Uterus (tissue), 4 donors: ENCODE results near the gene BMP5. TPM values are rescaled to one million over a fixed set of nuclear protein-coding genes. Genes with fewer than 3 reads are reported as not detected.

Experiments used
- DNase-seq, 2 donors: peaks; one replicate each; pipeline ENCODE4 v3.0.0-alpha.2; 2019 to 2020
- H3K27ac ChIP-seq, 2 donors: fragments of 200-600 bp; sonication (generic); 1 replicate in 1 of 2; 2 replicates in 1 of 2; pipeline ENCODE4 v1.5.1; 2016 to 2018
- H3K27me3 ChIP-seq, 2 donors: fragments of 200-600 bp; sonication (generic); one replicate each; pipeline ENCODE4 v1.5.1; 2018 to 2019; ENCODE audit warnings: control low read depth in 1 of 2
- H3K36me3 ChIP-seq, 2 donors: fragments of 200-600 bp; sonication (generic); one replicate each; pipeline ENCODE4 v1.5.1; 2019; ENCODE audit warnings: control low read depth in 1 of 2
- H3K4me1 ChIP-seq, 2 donors: fragments of 200-600 bp; sonication (generic); one replicate each; pipeline ENCODE4 v1.5.1; 2018 to 2019; ENCODE audit warnings: control low read depth in 1 of 2
- H3K4me3 ChIP-seq, 2 donors: fragments of 200-600 bp; sonication (generic); 1 replicate in 1 of 2; 2 replicates in 1 of 2; pipeline ENCODE4 v1.5.1; 2018 to 2019; ENCODE audit warnings: mild to moderate bottlenecking in 1 of 2
- H3K9me3 ChIP-seq, 2 donors: fragments of 200-600 bp; sonication (generic); one replicate each; pipeline ENCODE4 v1.5.1; 2019; ENCODE audit warnings: control low read depth in 1 of 2
- POLR2A ChIP-seq, 2 donors: fragments of 450-650 bp; IDR thresholded peaks; one replicate each; pipeline ENCODE4 v1.6.1; 2016; ENCODE audit warnings: antibody characterized with exemption in 2 of 2, mild to moderate bottlenecking in 1 of 2, moderate library complexity in 1 of 2
- intact Hi-C: fragments of 100-400 bp; cut with DNase I; formaldehyde crosslinking; loops from one replicate; pipeline ENCODE4 v1.15.1; 2023; ENCODE audit warnings: low total_unique reads
- total RNA-seq, 4 donors: library from RNA; depleted of rRNA in 3 of 4; stranded (reverse); fragments of >200 nt in 3 of 4; gene quantifications; one replicate each; pipeline versions ENCODE4 v1.1.0 to v1.2.4, GENCODE V29; 2014 to 2023
- TF ChIP-seq, protein P1 (sequence below), 4 experiments: fragments of 200-600 bp in 2 of 4; fragments of 450-650 bp in 2 of 4; sonication (generic) in 2 of 4; IDR thresholded peaks; one replicate each; pipeline ENCODE4 v1.5.1; 2016 to 2019; ENCODE audit warnings: antibody characterized with exemption in 4 of 4, mild to moderate bottlenecking in 2 of 4, moderate library complexity in 1 of 4
- donor health status: DM: yes; HTN: yes; CAD: no.

Gene BMP5
- total RNA-seq, 4 donors from 2014 or later = 0.41 TPM; not detected in 3

DNA sequence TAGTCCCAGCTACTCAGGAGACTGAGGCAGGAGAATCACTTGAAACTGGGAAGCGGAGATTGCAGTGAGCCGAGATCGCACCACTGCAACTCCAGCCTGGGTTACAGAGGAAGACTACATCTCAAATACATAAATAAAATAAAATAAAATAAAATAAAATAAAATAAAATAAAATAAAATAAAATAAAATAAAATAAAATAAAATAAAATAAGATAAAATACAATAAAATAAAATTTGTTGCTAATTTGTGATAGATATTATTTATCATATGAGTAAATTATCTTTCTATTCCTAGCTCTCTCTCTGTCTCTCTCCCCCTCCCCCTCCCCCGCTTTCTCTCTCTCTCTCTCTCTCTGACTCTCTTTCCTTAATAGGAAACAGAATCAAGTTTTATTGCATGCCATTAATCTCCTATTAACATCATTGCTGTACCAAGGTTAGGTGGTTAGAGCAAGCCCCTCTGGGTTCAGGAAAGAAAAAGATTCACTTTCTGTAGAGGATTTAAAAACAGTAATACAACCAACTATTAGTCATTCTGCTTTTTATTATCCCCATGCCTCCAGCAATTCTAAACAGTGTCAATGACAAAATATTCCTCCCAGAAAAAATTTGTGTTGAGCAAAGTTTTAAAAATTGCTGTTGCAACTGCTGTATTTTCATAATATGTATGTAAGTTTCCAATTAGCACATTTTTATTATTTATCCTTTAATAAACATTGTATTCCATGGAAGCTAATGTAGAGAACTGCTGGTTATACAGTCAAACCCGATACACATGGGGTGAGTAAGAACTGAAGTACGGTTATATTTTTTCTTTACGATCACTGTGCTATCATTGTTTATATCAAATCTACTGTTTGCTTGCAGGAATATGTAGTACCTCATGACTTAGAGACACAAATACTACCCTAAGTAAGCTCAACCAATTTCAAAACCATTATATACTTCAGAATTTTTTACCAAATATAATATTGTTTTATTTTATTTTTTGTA, 22.1 kb downstream of the BMP5 start:
- H3K4me1 ChIP-seq = no peaks in the 10 kb centered on the region
- H3K27ac ChIP-seq = no peak overlapping the region
- no peak overlapping the region for H3K4me3 ChIP-seq
- intact Hi-C loops = no loop called here
- no peaks in the 10 kb centered on the region for H3K9me3 ChIP-seq
- TF ChIP-seq, protein P1, sequence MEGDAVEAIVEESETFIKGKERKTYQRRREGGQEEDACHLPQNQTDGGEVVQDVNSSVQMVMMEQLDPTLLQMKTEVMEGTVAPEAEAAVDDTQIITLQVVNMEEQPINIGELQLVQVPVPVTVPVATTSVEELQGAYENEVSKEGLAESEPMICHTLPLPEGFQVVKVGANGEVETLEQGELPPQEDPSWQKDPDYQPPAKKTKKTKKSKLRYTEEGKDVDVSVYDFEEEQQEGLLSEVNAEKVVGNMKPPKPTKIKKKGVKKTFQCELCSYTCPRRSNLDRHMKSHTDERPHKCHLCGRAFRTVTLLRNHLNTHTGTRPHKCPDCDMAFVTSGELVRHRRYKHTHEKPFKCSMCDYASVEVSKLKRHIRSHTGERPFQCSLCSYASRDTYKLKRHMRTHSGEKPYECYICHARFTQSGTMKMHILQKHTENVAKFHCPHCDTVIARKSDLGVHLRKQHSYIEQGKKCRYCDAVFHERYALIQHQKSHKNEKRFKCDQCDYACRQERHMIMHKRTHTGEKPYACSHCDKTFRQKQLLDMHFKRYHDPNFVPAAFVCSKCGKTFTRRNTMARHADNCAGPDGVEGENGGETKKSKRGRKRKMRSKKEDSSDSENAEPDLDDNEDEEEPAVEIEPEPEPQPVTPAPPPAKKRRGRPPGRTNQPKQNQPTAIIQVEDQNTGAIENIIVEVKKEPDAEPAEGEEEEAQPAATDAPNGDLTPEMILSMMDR (IDR thresholded peaks at IDR 0.05) = no peak
- no peak for TF ChIP-seq POLR2A (IDR thresholded peaks at IDR 0.05)
- no peak for DNase-seq
- H3K27me3 ChIP-seq = no peaks in the 10 kb centered on the region
- H3K36me3 ChIP-seq = no peaks in the 10 kb centered on the region

- Histone ChIP-seq H3K27ac (no peak overlapping the region), H3K9me3 (no peaks in the 10 kb centered on the region), H3K27me3 (no peaks in the 10 kb centered on the region), H3K4me3 (no peak overlapping the region), H3K4me1 (no peaks in the 10 kb centered on the region), H3K36me3 (no peaks in the 10 kb centered on the region)
- TF ChIP-seq, protein P1 (IDR thresholded peaks at IDR 0.05) = no peak
- no peak for TF ChIP-seq POLR2A (IDR thresholded peaks at IDR 0.05)
- intact Hi-C loops = no loop called here
- DNase-seq = no peak
Measured at GRCh38 chr6:55841341-55841740, 34.0 kb downstream of the BMP5 start.

GRCh38 chr6:55839080-55839479, 36.3 kb downstream of the BMP5 start:
- DNase-seq = no peak
- Histone ChIP-seq H3K36me3 (no peaks in the 10 kb centered on the region), H3K27me3 (no peaks in the 10 kb centered on the region), H3K9me3 (no peaks in the 10 kb centered on the region), H3K27ac (no peak overlapping the region), H3K4me1 (no peaks in the 10 kb centered on the region), H3K4me3 (no peak overlapping the region)
- TF ChIP-seq, protein P1 (IDR thresholded peaks at IDR 0.05) = no peak
- no peak for TF ChIP-seq POLR2A (IDR thresholded peaks at IDR 0.05)
- intact Hi-C loops = no loop called here

GRCh38 chr6:55836945-55837344, 38.4 kb downstream of the BMP5 start:
- DNase-seq = no peak
- Histone ChIP-seq H3K27me3 (no peaks in the 10 kb centered on the region), H3K4me1 (no peaks in the 10 kb centered on the region), H3K9me3 (no peaks in the 10 kb centered on the region), H3K27ac (no peak overlapping the region), H3K36me3 (no peaks in the 10 kb centered on the region), H3K4me3 (no peak overlapping the region)
- no peak for TF ChIP-seq POLR2A (IDR thresholded peaks at IDR 0.05)
- TF ChIP-seq, protein P1 (IDR thresholded peaks at IDR 0.05) = no peak
- intact Hi-C loops = no loop called here

DNA sequence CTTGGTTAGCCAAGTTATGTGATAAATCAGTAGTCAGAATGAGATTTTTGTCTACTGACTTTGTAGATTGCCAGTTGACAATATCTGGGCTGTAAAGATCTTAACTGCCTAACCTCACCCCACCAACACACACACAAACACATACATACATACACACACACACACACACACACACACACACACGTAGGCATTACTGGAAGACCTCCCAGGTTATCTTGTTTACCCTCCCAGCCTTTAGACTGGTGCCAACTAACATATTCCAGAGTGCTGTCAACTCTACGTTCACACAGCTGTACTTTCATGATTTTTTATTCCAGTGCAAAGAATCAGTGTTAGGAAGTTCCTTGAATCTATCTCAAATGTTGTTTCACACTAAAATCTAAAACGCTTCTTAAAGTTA, 38.9 kb downstream of the BMP5 start:
- Histone ChIP-seq H3K27ac (no peak overlapping the region), H3K9me3 (no peaks in the 10 kb centered on the region), H3K36me3 (no peaks in the 10 kb centered on the region), H3K4me3 (no peak overlapping the region), H3K27me3 (no peaks in the 10 kb centered on the region), H3K4me1 (no peaks in the 10 kb centered on the region)
- TF ChIP-seq, protein P1 (IDR thresholded peaks at IDR 0.05) = no peak
- TF ChIP-seq POLR2A (IDR thresholded peaks at IDR 0.05) = no peak
- DNase-seq = no peak
- intact Hi-C loops = no loop called here
